ENCODE measurements around the gene FBXO38. TPM values are rescaled to one million over a fixed set of nuclear protein-coding genes. Genes with fewer than 3 reads are reported as not detected.

FBXO38 gene
- total RNA-seq, 1 experiment from 2014 or later: 49.9 TPM

DNA sequence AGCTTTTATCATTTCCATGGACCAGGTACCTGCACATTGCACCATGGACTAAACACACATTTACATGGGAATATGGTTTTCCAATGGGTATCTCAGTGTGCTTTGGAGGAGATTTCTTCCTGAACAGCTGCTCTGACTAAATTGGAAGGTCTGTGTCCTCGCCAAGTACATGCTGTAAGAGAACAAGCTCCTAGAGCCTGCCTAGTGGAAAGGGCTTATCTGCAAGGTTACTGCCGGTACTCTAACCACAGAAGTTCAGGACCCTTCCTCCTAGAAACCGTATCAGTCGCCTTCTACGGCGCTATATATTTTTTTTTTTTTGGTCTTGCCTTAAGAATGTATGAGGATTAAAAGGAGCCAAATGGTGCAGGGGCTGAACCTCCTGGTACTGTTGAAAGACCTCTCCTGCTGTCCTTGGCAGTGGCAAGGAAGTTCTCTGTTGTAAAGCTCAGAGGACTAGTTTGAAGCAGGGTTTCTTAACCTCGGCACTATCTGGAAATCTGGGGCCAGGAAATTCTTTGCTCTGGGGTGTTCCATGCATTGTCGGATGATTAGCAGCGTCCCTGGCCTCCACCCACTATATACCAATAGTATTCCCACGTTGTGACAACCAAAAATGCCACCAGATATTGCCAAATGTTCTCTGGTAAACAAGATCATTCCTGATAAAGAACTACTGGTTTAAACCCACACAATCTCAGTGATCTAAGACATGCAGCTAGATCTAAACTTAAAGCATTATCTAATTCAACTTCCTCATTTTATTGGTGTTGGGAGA lies 107.4 kb downstream of the FBXO38 start:
- no peak overlapping the region for H3K27ac ChIP-seq
- no peak overlapping the region for H3K4me3 ChIP-seq
- no peak for DNase-seq
- H3K9me3 ChIP-seq (replicated peaks): no peaks in the 10 kb centered on the region
- peaks cover 16% of the 10 kb centered on the region for H3K27me3 ChIP-seq
- H3K4me1 ChIP-seq: no peaks in the 10 kb centered on the region
- H3K36me3 ChIP-seq: no peaks in the 10 kb centered on the region

DNA sequence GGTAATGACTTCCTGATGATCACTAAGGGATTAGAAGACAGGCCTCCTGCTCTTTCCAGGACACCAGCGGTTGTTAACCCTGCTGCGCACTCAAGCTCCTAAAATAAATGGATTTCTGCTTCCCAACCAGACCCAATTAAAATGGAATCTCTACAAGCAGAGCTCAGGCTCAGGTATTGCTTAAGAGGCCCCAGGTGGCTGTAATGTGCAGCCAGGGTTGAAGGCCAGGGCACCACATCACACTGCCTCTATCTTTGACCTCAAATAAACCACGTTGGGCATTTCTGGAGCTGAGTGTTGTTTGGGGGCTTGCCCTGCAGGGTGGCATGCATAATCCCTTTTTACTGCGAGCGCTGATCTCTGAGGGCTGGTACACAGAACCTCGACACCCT lies 108.0 kb downstream of the FBXO38 start:
- H3K4me1 ChIP-seq: no peaks in the 10 kb centered on the region
- no peaks in the 10 kb centered on the region for H3K9me3 ChIP-seq (replicated peaks)
- H3K27me3 ChIP-seq: peaks cover 17% of the 10 kb centered on the region
- no peak for DNase-seq
- no peak overlapping the region for H3K27ac ChIP-seq
- no peaks in the 10 kb centered on the region for H3K36me3 ChIP-seq
- H3K4me3 ChIP-seq: no peak overlapping the region

DNA sequence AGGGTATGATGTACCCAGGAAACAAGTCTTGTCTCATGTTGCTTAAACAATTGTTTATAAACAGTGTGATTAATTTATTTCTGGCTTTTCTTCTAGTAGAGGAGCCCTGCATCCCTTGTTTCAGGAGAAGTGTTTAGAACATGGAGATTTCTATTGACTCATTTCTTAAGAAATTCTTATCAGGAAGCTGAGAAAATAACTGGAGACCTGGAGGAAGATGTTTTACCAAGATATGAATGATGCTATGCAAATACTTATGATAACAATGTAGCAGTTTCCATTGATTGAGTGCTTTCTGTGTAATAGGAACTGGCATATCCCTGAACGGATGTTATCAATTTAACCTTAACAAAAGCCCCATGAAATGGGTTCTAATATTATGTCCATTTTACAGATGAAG lies 108.6 kb downstream of the FBXO38 start:
- DNase-seq: no peak
- Histone ChIP-seq H3K4me1 (no peaks in the 10 kb centered on the region), H3K9me3 (replicated peaks) (no peaks in the 10 kb centered on the region), H3K27ac (no peak overlapping the region), H3K36me3 (no peaks in the 10 kb centered on the region), H3K27me3 (peaks cover 17% of the 10 kb centered on the region), H3K4me3 (no peak overlapping the region)

Other genes with a start within 250 kb of the FBXO38 start
- not detected in 2 replicates for gene SPINK14, start 215.4 kb upstream of the FBXO38 start, total RNA-seq (2014; rRNA removed; shearing (Covaris generic))
- not detected in 2 replicates for gene SPINK6, start 180.9 kb upstream of the FBXO38 start, total RNA-seq (2014; rRNA removed; shearing (Covaris generic))
- not detected in 2 replicates for gene MARCOL, start 145.4 kb upstream of the FBXO38 start, total RNA-seq (2014; rRNA removed; shearing (Covaris generic))
- not detected in 2 replicates for gene SPINK13, start 115.2 kb upstream of the FBXO38 start, total RNA-seq (2014; rRNA removed; shearing (Covaris generic))
- gene SPINK7, start 71.5 kb upstream of the FBXO38 start, total RNA-seq (2014; rRNA removed; shearing (Covaris generic)): not detected in 2 replicates
- gene SPINK9, start 48.4 kb upstream of the FBXO38 start, total RNA-seq (2014; rRNA removed; shearing (Covaris generic)): not detected in 2 replicates